Hematopoietic multipotent progenitor cell treated with erythropoietin and hydrocortisone succinate and interleukin-3 and kit ligand, for 17 days (in vitro differentiated cells): ENCODE measurements around the gene SFSWAP.
"Not testable (repeated sequence)": the region's sequence is repeated elsewhere in the genome, so short reads cannot be mapped to it uniquely, and the experiment has no call there.

ENCODE experiments used
- DNase-seq: peaks from one replicate; pipeline ENCODE4 v3.0.0-alpha.2; 2015; ENCODE audit warnings: low spot score

SFSWAP gene

DNA sequence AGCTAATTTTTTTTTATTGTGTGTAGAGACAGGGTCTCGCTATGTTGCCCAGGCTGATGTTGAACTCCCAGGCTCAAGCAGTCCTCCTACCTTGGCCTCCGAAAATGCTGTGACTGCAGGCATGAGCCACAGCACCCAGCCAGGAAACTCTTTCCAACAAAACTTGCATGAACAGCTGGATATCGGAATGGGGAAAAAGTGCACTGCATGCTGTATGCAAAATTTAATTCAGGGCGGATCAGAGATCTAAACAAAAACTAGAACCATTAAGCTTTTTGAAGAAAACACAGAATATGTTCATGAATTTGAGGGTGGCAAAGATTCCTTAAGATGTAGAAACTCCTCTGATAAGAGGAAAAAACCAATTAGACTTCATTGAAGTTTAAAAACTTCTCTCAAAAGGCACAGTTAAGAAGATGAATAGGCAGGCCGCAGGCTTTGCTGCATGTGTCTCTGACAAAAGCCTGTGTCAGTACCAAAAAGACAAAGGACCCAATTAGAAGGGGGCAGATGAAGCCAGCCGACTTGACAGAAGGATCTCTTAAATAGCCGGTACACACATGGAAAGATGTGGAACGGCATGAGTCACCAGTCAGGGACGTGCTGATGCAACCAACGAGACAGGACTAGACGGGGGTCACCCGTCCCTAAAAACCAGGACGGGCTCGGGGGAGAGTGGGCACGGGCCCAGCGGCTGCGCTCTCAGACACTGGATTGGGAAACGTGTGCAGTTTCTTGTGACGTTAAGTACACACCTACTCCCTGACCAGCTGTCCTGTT lies 82.5 kb downstream of the SFSWAP start:
- no peak for DNase-seq

DNA sequence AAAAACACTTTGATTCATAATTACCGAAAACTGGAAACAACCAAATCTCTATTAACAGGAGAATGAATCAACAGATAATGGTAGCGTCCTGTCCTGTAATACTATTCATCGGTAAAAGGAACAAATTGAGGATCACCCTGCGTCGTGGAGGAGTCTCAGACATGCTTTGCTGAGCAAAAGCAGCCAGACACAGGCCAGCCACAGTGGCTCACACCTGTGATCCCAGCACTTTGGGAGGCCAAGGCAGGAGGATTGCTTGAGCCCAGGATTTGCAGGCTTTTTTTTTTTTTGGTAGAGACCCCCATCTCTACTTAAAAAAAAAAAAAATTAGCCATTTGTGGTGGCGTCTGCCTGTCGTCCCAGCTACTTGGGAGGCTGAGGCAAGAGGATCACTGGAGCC lies 83.2 kb downstream of the SFSWAP start:
- no peak for DNase-seq

GRCh38 chr12:131794573-131794972 lies 83.7 kb downstream of the SFSWAP start:
- DNase-seq, result no peak

GRCh38 chr12:131795064-131795463 lies 84.2 kb downstream of the SFSWAP start:
- no peak for DNase-seq

- DNase-seq, result no peak
These were observed 85.0 kb downstream of the SFSWAP start for GRCh38 chr12:131795690-131796410.

GRCh38 chr12:131796411-131796736 lies 85.5 kb downstream of the SFSWAP start:
- DNase-seq, result no peak

DNA sequence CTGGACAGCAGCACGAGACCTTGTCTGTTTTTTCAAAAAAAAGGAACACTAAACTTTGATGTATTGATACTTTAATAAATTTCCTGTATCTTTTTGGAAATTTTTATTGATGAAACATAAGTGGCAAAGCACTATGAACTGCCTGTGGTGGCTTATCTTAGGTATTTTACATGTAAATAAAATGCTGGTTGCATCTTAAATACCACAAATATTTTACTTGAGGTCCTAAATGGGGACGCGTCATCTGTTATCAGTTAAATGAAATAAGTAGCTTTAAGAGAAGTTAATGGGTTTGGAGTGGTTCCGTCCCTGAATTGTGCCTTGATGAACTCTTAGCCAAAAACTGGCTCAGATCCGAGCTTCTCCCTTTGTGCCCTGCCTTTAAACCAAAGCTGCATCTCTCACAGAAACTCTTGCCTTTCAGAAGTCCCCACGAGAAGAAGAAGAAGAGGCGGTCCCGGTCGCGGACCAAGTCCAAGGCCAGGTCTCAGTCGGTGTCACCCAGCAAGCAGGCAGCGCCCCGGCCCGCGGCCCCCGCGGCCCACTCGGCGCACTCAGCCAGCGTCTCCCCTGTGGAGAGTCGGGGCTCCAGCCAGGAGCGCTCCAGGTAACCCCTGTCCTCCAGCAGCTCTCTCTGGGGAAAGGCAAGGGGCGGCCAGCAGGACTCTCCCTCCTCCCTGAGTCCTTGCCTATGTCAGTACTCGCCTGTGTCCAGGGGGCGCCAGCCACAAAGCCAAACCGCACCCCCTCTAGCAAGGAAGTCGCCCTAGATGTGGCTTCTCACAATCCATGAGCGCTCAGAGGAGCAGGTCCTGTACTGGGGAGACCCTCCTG lies 86.1 kb downstream of the SFSWAP start:
- DNase-seq, result no peak

- no peak for DNase-seq
These were observed 86.7 kb downstream of the SFSWAP start for GRCh38 chr12:131797588-131797934.

GRCh38 chr12:131799195-131799594 lies 88.3 kb downstream of the SFSWAP start:
- no peak for DNase-seq

GRCh38 chr12:131799828-131800593 lies 89.1 kb downstream of the SFSWAP start:
- no peak for DNase-seq

DNA sequence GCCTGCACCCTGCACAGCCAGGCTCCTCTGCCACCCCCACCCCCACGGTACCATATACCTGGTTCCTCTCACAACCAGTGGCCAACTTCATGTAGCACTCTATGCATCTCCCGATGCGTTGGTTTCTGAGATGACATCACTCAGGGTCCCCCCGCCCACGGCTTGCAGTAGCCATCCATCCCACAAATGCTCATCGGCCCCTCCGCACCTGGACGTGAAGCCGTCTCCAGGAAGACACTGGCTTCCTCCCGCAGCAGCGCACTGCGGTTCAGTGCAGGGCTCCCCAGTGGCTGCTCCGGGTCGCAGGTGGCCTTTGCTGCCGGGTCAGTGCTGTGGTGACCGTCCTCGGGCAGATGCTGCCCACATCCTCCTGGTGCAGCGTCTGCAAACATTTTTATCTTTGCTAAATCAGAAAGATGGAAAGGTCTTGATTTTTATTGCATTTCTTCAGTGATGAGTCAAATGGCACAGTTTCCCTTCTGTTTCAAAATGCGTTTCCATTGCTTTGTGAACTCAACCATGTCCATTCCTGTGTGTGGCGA lies 89.8 kb downstream of the SFSWAP start:
- no peak for DNase-seq

- no peak for DNase-seq
These were observed 90.5 kb downstream of the SFSWAP start for GRCh38 chr12:131801254-131801866.

- DNase-seq, result no peak
These were observed 93.2 kb downstream of the SFSWAP start for GRCh38 chr12:131803961-131804521.

DNA sequence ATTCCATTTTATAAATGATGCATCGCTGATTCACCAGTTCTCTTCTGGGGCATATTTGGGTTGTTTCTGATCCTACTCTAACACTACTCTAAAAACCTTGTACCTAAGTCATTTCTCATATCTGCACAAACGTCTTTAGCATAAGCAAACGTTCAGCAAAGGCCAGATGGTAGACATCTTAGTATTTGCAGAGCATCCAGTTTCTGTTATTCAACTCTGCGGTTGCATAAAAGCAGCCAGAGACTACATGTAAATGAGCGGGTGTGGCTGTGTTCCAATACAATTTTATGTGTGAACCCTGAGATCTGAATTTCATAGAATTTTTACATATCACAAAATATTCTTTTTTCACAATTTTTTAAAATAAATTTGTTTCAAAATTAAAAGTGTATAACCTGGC lies 94.5 kb downstream of the SFSWAP start:
- DNase-seq, result no peak

DNA sequence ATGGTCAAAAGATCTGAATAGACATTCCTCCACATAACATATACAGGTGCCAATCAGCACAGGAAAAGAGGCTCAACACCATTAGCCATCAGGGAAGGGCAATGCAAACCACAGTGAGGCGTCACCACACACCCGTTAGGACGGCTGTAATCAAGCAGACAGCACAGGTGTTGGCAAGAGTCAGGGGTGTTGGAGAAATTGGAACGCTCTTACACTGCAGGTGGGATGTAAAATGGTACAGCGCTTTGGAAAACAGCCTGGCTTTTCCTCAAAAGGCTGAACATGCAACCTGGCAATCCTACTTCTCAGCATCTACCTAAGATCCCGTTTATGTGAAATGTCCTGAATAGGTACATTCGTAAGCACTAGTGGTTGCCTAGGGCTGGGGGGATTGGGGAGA lies 95.8 kb downstream of the SFSWAP start:
- DNase-seq, result no peak

DNA sequence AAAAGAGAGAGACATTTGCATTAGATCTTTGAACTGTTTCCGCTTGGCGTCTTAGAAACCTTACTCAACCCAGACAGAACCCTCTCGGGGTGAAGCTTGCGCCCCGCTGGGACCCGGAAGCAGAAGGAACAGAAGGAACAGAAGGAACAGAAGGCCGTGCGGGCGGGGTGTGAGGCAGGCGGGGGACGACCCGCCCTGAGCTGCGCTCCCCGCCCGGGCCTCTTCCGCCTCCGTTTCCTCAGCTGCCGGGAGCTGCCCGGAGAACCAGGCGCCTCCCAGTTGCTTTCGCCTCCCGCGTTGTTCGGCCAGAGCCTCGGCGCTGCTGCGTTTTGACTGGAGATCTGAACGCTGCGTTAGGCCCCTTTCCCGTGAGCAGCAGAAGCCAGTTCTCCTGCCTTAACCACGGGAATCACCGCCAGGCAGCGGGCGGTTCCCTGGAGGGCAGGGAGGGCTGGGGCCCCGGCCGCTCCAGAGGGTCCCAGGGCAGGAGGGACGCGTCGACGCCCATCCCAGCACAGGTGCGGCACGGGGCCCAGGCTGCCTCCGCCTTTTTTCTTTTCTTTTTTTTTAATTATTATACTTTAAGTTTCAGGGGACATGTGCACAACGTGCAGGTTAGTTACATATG lies 98.0 kb downstream of the SFSWAP start:
- DNase-seq, result no peak

- DNase-seq, result not testable (repeated sequence)
These were observed 98.8 kb downstream of the SFSWAP start for GRCh38 chr12:131809476-131810254.

DNA sequence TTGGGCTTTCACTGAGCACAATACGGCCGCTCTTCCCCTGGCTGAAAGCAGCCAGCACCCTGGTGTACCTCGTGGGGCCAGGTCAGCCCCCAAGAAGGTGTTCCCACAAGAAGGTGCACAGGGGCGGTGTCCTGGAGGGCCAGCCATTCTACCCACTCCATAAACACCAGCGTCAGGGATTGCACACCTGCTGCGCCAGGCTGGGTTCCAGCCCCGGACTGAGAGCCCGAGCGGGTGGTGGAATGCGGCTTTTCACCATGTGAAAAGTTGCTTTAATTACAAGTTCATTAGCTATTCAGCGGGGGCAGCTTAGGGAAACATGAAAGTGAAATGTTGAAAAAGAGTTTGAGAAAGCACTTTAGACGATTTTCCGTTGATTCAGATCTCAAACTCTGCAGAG lies 99.8 kb downstream of the SFSWAP start:
- DNase-seq, result no peak

DNA sequence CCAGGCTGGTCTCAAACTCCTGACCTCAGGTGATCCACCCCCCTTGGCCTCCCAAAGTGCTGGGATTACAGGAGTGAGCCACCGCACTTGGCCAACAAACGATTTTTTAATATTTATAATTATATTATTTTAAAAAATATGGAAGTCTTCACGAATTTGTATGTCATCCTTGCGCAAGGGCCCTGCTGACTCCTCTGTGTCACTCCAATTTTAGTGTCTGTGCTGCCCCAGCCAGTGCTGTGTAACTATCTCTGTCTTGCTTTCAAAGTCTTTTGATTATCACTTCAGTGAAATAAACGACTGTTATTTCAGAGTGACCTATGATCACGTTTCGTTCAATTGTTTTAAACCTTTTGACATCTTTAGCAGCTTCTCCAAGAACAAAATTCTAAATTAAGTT lies 104.2 kb downstream of the SFSWAP start:
- no peak for DNase-seq

GRCh38 chr12:131816495-131816894 lies 105.6 kb downstream of the SFSWAP start:
- no peak for DNase-seq
